ENCODE measurements around the gene CA12. TPM values are rescaled to one million over a fixed set of nuclear protein-coding genes. Genes with fewer than 3 reads are reported as not detected.

CA12 gene
- polyA plus RNA-seq, 3 donors: not detected

DNA sequence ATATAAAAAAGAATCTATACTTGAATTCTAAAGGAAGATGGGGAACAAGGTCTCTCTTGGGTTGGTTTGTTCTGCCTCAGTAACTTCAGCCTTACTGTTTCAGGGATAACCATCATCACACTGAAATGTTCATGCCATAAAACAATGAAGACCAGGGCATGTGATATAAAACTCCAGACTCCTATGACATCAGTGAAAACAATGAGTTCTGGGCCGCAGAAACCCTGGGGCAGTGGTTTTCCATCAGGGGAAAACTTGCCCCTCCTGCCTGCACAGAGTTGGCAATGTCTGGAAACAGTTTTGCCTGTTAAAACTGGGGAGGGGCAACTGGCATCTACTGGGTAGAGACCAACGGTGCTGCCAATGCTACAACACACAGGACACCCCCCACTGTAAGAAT is 46.8 kb downstream of the CA12 start:
- Histone ChIP-seq H3K4me1 (ENCODE audit: control insufficient read depth in 1 of 2, insufficient read depth in 2 of 2, low read length in 2 of 2) (no peaks in the 10 kb centered on the region), H3K9me3 (replicated peaks in 1 of 2; ENCODE audit: control insufficient read depth in 1 of 2, insufficient read depth in 1 of 2, low read length in 2 of 2) (no peaks in the 10 kb centered on the region), H2AFZ (ENCODE audit: insufficient read depth, low read depth, low read length, poor library complexity, severe bottlenecking) (no peak overlapping the region), H3K27me3 (ENCODE audit: control insufficient read depth in 2 of 2, insufficient read depth in 2 of 2, low read length in 2 of 2) (no peaks in the 10 kb centered on the region), H3K36me3 (replicated peaks in 1 of 2; ENCODE audit: control insufficient read depth in 1 of 2, insufficient read depth in 2 of 2, low read length in 2 of 2) (no peaks in the 10 kb centered on the region), H3K4me3 (replicated peaks in 1 of 3; ENCODE audit: low read depth in 2 of 3, low read length in 3 of 3) (no peak overlapping the region), H3K27ac (ENCODE audit: low read depth in 1 of 2, low read length in 2 of 2) (no peak overlapping the region), H3K4me2 (replicated peaks; ENCODE audit: extremely low read depth, low read length, poor library complexity, severe bottlenecking) (no peak overlapping the region), H3K9ac (ENCODE audit: insufficient read depth, low read length, poor library complexity, severe bottlenecking) (no peak overlapping the region), H3K79me2 (ENCODE audit: insufficient read depth, low read length) (no peaks in the 10 kb centered on the region), H4K20me1 (ENCODE audit: insufficient read depth, low read length) (no peaks in the 10 kb centered on the region)
- intact Hi-C loops (cut with micrococcal nuclease): no loop called here
- Mint-ChIP-seq H3K4me1 (no peaks in the 10 kb centered on the region), H3K4me3 (no peak overlapping the region), H3K27me3 (ENCODE audit: low read depth in 3 of 3) (peaks cover 0 to 3% (median 0%) of the 10 kb centered on the region in 3 donors), H3K9me3 (no peaks in the 10 kb centered on the region), H3K27ac (no peak overlapping the region), H3K36me3 (no peaks in the 10 kb centered on the region)
- DNase-seq: no peak
- TF ChIP-seq CTCF (IDR thresholded peaks at IDR 0.05): no peak
- 100% methylated on average over 1 of the region's 2 CpGs for whole genome bisulfite sequencing (ENCODE audit: insufficient coverage)

DNA sequence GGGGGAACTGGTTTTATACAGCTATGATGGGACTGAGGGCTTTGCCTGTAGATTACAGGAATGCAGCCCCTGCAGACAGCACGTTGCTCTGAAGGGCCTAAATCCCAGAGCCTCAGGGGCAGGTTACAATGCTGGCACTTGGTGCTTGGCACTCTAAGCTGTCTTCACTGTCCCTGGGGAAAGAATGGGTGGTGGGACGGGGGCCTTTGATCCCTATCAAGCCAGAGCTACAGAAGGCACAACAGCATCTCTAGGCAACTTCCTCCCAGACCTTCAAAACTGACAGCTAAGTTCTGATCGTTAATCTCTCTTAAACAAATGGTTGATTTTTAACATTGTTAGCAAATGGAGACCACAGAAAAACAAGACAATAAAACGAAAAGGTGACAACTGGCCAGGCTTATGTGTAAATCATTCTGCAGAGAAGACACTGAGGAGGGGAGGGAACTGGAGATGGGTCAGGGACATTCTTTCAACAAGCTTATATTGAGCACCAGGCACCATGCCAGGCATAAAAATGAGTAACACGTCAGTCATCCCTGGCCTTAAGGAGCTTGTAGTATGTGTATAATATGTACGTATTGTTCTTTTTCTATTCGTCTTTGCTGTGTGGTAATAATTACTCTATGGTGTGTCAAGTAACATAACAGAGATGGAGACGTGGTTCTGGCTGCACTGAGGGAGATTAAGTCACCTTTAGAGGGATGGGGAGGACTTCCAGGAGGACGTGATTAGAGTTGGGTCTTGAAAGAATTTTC is 49.1 kb downstream of the CA12 start:
- no peak overlapping the region for H3K27ac ChIP-seq (ENCODE audit: low read depth in 1 of 2, low read length in 2 of 2)
- no peak overlapping the region for H3K4me3 ChIP-seq (replicated peaks in 1 of 3; ENCODE audit: low read depth in 2 of 3, low read length in 3 of 3)
- DNase-seq: no peak
- Mint-ChIP-seq H3K27me3 (ENCODE audit: low read depth in 3 of 3) (peaks cover 2 to 5% (median 3%) of the 10 kb centered on the region in 3 donors), H3K27ac (no peak overlapping the region), H3K4me3 (no peak overlapping the region), H3K36me3 (no peaks in the 10 kb centered on the region), H3K9me3 (no peaks in the 10 kb centered on the region), H3K4me1 (no peaks in the 10 kb centered on the region)
- H3K79me2 ChIP-seq (ENCODE audit: insufficient read depth, low read length): no peaks in the 10 kb centered on the region
- peak overlapping the region; percentile 2 for H2AFZ ChIP-seq (ENCODE audit: insufficient read depth, low read depth, low read length, poor library complexity, severe bottlenecking)
- H3K9ac ChIP-seq (ENCODE audit: insufficient read depth, low read length, poor library complexity, severe bottlenecking): no peak overlapping the region
- TF ChIP-seq CTCF (IDR thresholded peaks at IDR 0.05): no peak
- intact Hi-C loops (cut with micrococcal nuclease): no loop called here
- H3K4me2 ChIP-seq (replicated peaks; ENCODE audit: extremely low read depth, low read length, poor library complexity, severe bottlenecking): no peak overlapping the region
- no peaks in the 10 kb centered on the region for H3K36me3 ChIP-seq (replicated peaks in 1 of 2; ENCODE audit: control insufficient read depth in 1 of 2, insufficient read depth in 2 of 2, low read length in 2 of 2)
- no peaks in the 10 kb centered on the region for H4K20me1 ChIP-seq (ENCODE audit: insufficient read depth, low read length)
- H3K9me3 ChIP-seq (replicated peaks in 1 of 2; ENCODE audit: control insufficient read depth in 1 of 2, insufficient read depth in 1 of 2, low read length in 2 of 2): no peaks in the 10 kb centered on the region
- H3K4me1 ChIP-seq (ENCODE audit: control insufficient read depth in 1 of 2, insufficient read depth in 2 of 2, low read length in 2 of 2): no peaks in the 10 kb centered on the region
- H3K27me3 ChIP-seq (ENCODE audit: control insufficient read depth in 2 of 2, insufficient read depth in 2 of 2, low read length in 2 of 2): no peaks in the 10 kb centered on the region
- WGBS (ENCODE audit: insufficient coverage): 82% methylated on average over 6 of the region's 9 CpGs

Measured in CD14-positive monocyte (primary cell).